ENCODE measurements around the gene BMPER. TPM values are rescaled to one million over a fixed set of nuclear protein-coding genes. Genes with fewer than 3 reads are reported as not detected.

BMPER gene
- total RNA-seq, 1 experiment from 2014 or later, result not detected

- no TSS peak for BruUV-seq (replicated peaks)
- CTCF ChIA-PET, result no interaction called here
- intact Hi-C loops (cut with micrococcal nuclease; ENCODE audit: unreplicated experiment), result no loop called here
- no peaks in the 10 kb centered on the region for H3K9me3 Mint-ChIP-seq (ENCODE audit: unreplicated experiment)
- no peaks in the 10 kb centered on the region for H3K36me3 Mint-ChIP-seq (ENCODE audit: insufficient read depth, unreplicated experiment)
- H3K9me3 ChIP-seq, result no peaks in the 10 kb centered on the region; the same call in 1 of the 2 replicates
- no peak for DNase-seq
- no peak for TF ChIP-seq CTCF (IDR thresholded peaks at IDR 0.05; ENCODE audit: insufficient read depth in 1 of 2, low read depth in 1 of 2, low read length in 1 of 2, severe bottlenecking in 1 of 2, unreplicated experiment in 1 of 2)
- no peak overlapping the region for H3K4me3 Mint-ChIP-seq (ENCODE audit: unreplicated experiment)
- H3K4me1 ChIP-seq, result no peaks in the 10 kb centered on the region
- no peaks in the 10 kb centered on the region for H3K27me3 ChIP-seq (replicated peaks; ENCODE audit: control insufficient read depth, insufficient read depth, low read length)
- no peak overlapping the region for H3K4me3 ChIP-seq (ENCODE audit: low read depth, low read length)
- H3K27me3 Mint-ChIP-seq (ENCODE audit: insufficient read depth, unreplicated experiment), result peaks cover 5% of the 10 kb centered on the region
- POLR2A ChIA-PET, result no interaction called here
- H3K36me3 ChIP-seq (ENCODE audit: control insufficient read depth, insufficient read depth, low read length), result no peaks in the 10 kb centered on the region
- no peak overlapping the region for H3K27ac Mint-ChIP-seq (ENCODE audit: unreplicated experiment)
- H3K4me1 Mint-ChIP-seq (ENCODE audit: low read depth, unreplicated experiment), result no peaks in the 10 kb centered on the region
Measured at GRCh38 chr7:34026481-34027190, 121.3 kb downstream of the BMPER start.

GRCh38 chr7:34031156-34031555 is 125.8 kb downstream of the BMPER start:
- Mint-ChIP-seq H3K4me3 (ENCODE audit: unreplicated experiment) (no peak overlapping the region), H3K27ac (ENCODE audit: unreplicated experiment) (no peak overlapping the region), H3K27me3 (ENCODE audit: insufficient read depth, unreplicated experiment) (peaks cover 2% of the 10 kb centered on the region), H3K36me3 (ENCODE audit: insufficient read depth, unreplicated experiment) (no peaks in the 10 kb centered on the region), H3K4me1 (ENCODE audit: low read depth, unreplicated experiment) (peaks cover 4% of the 10 kb centered on the region), H3K9me3 (ENCODE audit: unreplicated experiment) (no peaks in the 10 kb centered on the region)
- H3K4me3 ChIP-seq (ENCODE audit: low read depth, low read length), result no peak overlapping the region
- ChIA-PET POLR2A (no interaction called here), CTCF (no interaction called here)
- H3K4me1 ChIP-seq, result 0 out of 2 replicates have a peak, but pooled peaks cover 7% of the 10 kb centered on the region
- no TSS peak for BruUV-seq (replicated peaks)
- H3K36me3 ChIP-seq (ENCODE audit: control insufficient read depth, insufficient read depth, low read length), result no peaks in the 10 kb centered on the region
- no peak for DNase-seq
- intact Hi-C loops (cut with micrococcal nuclease; ENCODE audit: unreplicated experiment), result no loop called here
- no peaks in the 10 kb centered on the region for H3K9me3 ChIP-seq
- TF ChIP-seq CTCF (IDR thresholded peaks at IDR 0.05; ENCODE audit: insufficient read depth in 1 of 2, low read depth in 1 of 2, low read length in 1 of 2, severe bottlenecking in 1 of 2, unreplicated experiment in 1 of 2), result no peak
- H3K27me3 ChIP-seq (replicated peaks; ENCODE audit: control insufficient read depth, insufficient read depth, low read length), result no peaks in the 10 kb centered on the region

- Histone ChIP-seq H3K4me1 (peaks cover 16% of the 10 kb centered on the region), H3K36me3 (ENCODE audit: control insufficient read depth, insufficient read depth, low read length) (no peaks in the 10 kb centered on the region), H3K27me3 (replicated peaks; ENCODE audit: control insufficient read depth, insufficient read depth, low read length) (no peaks in the 10 kb centered on the region), H3K4me3 (ENCODE audit: low read depth, low read length) (no peak overlapping the region), H3K9me3 (no peaks in the 10 kb centered on the region)
- Mint-ChIP-seq H3K36me3 (ENCODE audit: insufficient read depth, unreplicated experiment) (no peaks in the 10 kb centered on the region), H3K4me3 (ENCODE audit: unreplicated experiment) (no peak overlapping the region), H3K27me3 (ENCODE audit: insufficient read depth, unreplicated experiment) (no peaks in the 10 kb centered on the region), H3K4me1 (ENCODE audit: low read depth, unreplicated experiment) (peaks cover 12% of the 10 kb centered on the region), H3K27ac (ENCODE audit: unreplicated experiment) (no peak overlapping the region), H3K9me3 (ENCODE audit: unreplicated experiment) (no peaks in the 10 kb centered on the region)
- POLR2A ChIA-PET, result no interaction called here
- intact Hi-C loops (cut with micrococcal nuclease; ENCODE audit: unreplicated experiment), result no loop called here
- CTCF ChIA-PET, result no interaction called here
- DNase-seq, result no peak
- TF ChIP-seq CTCF (IDR thresholded peaks at IDR 0.05; ENCODE audit: insufficient read depth in 1 of 2, low read depth in 1 of 2, low read length in 1 of 2, severe bottlenecking in 1 of 2, unreplicated experiment in 1 of 2), result no peak
- BruUV-seq (replicated peaks), result no TSS peak
Measured at GRCh38 chr7:34034728-34035127, 129.4 kb downstream of the BMPER start.
